NCI-H187 (cell line): ENCODE measurements around the gene POLD3.
"Not testable (repeated sequence)": the region's sequence is repeated elsewhere in the genome, so short reads cannot be mapped to it uniquely, and the experiment has no call there.

ENCODE experiments used
- DNase-seq, 2 experiments: peaks; one replicate each; lab custom pipeline; 2025; lab: John Stamatoyannopoulos, UW

Gene POLD3

GRCh38 chr11:74581954-74582547, 10.3 kb upstream of the POLD3 start:
- DNase-seq: no peak

GRCh38 chr11:74583024-74583624, 9.3 kb upstream of the POLD3 start:
- DNase-seq: no peak

DNA sequence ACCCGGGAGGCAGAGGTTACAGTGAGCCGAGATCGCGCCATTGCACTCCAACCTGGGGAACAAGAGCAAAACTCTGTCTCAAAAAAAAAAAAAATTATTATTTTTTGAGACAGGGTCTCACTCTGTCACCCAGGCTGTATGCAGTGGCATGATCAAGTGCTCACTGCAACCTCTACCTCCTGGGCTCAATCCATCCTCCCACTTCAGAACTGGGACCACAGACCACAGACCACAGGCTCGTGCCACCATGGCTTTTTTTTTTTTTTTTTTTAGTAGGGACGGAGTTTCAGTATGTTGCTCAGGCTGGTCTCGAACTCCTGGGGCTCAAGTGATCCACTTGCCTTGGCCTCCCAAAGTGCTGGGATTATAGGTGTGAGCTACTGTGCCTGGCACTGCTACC, 1.9 kb upstream of the POLD3 start:
- DNase-seq: not testable (repeated sequence)

- no peak for DNase-seq
Observed at GRCh38 chr11:74592063-74592440, 330 bp upstream of the POLD3 start.

DNA sequence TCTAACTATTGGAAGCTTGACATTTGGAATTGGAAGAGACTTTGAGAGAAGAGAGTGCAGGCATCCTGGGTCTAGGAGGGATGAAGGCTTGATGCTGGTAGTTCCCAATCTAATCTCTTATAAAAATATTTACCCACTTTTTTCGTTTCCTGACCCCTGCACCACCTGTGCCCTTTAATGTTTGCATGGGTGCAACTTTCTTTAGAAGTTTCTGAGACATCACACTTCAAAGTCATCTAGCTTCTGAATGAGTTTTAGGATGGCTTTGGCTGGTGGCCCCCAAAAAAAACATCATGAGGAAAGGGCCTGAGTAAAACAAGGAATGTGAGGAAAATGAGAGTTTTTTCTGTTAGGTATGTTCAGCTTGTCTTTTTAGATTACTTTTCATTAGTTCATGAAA, 1.1 kb downstream of the POLD3 start:
- DNase-seq: no peak

DNA sequence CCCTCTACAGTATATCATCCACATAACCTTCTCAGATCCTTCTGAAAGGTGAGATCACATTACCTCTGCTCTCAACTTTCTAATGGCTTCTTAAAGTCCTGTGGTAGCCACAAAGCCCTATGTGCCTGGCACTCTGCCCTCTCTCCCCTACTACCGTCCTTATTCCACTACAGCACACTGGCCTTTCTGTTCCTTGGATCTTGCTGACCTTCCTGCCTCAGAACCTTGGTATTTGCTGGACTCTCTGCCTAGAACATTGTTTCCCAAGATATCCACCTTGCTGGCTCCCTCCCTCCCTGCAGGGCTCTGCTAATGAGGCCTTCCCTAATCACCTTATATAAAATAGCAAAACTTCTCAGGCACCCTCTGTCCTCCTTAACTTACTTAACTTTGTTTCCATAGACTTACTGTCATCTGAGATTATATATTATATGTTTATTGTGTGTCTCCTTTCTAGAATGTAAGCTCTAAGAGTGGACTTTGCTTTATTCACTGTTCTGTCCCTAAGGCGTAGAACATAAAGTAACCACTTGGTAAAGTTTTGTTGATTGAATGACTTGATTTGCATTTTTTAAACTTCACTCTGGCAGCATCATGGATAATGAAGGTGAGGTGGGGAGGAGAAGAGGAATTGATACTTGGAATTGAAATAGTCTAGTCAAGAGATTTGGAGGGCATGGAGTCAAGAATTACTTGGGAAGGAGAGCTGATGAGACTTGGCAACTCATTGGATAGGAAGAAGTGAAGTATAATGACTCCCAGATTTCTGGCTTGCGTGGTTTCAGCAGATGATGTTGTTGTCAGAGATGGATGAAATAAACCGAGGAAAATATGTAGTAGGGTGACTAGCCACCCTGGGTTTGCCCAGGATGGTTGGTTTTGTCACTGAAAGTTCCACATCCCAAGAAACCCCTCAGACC, 10.5 kb downstream of the POLD3 start:
- DNase-seq: no peak

GRCh38 chr11:74603845-74604244, 11.5 kb downstream of the POLD3 start:
- DNase-seq: no peak

- no peak for DNase-seq
Observed at GRCh38 chr11:74604311-74604710, 11.9 kb downstream of the POLD3 start.

DNA sequence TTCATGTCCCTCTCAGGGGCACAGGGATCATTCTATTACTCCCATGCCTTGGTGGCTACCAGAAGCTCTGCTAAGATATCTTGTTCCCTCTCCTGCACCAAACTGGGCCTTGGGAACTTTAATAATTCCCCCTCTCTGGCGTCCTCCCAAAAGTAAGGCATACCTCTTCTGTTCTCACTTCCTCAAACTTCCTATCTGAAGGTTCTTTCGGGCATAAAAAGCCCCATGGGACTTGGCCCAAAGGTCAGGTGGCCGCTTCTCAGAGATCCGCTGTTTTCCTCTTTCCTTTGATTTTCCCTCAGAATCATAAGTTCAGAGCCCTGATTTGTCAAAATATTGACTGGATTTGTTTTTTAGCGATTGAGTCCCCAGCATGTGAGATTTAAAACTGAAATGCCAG, 13.0 kb downstream of the POLD3 start:
- no peak for DNase-seq

- no peak for DNase-seq
Observed at GRCh38 chr11:74608431-74608830, 16.0 kb downstream of the POLD3 start.

- no peak for DNase-seq
Observed at GRCh38 chr11:74611369-74611861, 19.0 kb downstream of the POLD3 start.

DNA sequence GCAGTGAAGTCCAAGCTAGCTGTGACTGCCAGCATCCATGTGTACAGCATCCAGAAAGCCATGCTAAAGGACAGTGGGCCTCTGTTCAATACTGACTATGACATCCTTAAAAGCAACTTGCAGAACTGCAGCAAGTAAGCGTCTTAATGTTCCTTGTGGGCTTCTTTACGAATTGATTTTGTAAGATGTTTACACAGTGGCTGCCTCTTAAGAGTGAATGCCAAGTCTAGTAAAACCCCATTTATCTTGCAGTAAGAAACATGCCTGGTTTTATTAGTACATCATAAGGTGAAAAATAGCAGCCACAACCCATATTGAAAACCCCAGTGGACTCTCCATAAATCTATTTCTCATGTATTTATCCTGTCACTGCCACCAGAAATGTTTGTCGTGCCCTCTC, 20.5 kb downstream of the POLD3 start:
- DNase-seq: no peak

- no peak for DNase-seq
Observed at GRCh38 chr11:74615311-74615710, 22.9 kb downstream of the POLD3 start.

GRCh38 chr11:74615988-74616387, 23.6 kb downstream of the POLD3 start:
- no peak for DNase-seq

DNA sequence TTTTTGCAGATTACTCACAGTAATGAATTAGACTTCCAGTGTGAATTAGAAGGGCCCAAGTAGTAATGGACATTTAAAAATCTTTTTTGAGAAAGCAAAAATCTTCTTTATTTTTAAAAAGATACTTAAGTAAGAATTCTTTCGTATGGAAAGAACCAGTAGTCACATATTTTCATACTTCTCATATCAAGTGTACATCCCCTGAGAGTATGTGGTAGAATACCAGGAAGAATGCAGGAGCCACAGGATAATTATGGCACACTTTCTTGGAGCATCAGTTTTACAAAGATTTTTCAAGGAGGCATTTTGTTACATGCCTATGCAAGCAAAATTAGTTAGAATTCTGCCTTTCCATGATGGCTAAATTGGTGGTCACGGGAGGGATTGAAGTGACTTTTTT, 28.1 kb downstream of the POLD3 start:
- DNase-seq: no peak

GRCh38 chr11:74626130-74626529, 33.7 kb downstream of the POLD3 start:
- no peak for DNase-seq

GRCh38 chr11:74626604-74627003, 34.2 kb downstream of the POLD3 start:
- no peak for DNase-seq

GRCh38 chr11:74627381-74627780, 35.0 kb downstream of the POLD3 start:
- DNase-seq: no peak

DNA sequence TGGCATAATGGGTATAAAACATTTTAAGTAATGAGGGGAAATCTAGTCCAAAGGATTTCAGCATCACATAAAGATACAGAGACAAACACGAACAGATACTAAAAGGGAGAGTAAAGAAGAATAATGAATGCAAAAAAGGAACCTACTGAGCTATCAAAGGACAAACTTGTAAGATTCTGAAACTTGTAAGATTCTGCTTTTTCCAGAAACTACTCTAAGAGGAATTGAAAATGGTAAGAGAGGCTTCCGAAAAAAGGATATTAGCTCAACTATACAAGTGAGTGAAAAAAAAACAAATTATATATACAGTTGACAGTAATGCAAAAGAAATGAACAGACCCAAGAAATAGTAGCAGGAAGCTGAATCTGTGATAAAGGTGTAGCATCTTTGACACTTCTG, 37.7 kb downstream of the POLD3 start:
- DNase-seq: no peak

DNA sequence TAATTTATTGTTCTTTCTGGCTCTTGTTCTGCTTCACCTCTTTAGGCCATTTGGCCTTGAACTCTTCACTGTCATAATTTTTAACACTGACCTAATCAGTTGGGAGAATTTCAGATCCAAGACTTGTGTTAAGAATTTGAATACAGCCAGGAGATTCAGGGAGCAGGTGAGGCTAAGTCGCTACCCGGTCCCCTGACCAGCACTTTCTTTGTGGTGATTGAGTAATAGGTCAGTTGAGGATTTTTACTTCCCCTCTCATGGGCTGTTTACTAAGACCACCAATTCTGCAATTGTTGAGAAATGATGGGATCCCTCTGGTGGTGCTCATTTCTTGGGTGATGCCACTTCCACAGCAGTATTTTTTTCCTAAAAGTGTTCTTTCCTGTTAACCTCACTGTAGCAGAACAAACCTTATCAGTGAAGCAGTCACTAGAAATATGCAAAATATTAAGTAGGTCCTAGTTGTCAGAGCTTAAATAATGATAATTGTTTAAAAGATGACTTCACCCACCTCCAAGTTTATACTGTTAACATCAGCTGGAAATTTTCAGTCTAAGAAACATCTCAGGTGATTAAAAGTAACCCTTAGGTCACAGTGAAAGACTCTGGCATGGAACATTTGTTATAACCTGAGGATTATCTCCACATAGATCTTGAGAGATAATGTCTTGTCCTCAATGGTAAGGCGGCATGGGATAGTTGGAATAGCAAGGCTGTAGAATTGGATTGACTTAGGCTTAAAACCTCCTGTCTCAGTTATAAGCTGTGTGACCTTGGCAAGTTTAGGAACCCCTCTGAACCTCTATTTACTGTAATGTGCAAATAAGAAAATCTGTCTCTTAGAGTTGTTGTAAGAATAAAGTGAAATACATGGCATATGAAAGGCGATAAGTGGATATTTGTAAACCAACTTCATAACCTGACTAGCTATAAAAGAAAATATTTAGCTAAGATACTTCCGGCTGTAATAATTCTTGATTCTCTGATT, 41.3 kb downstream of the POLD3 start:
- no peak for DNase-seq

GRCh38 chr11:74634537-74634936, 42.2 kb downstream of the POLD3 start:
- no peak for DNase-seq
